Esophagus squamous epithelium (tissue), 5 donors: Measurements from ENCODE around the gene IDH3B. TPM values are rescaled to one million over a fixed set of nuclear protein-coding genes. Genes with fewer than 3 reads are reported as not detected.

Source experiments
- DNase-seq: peaks from one replicate; lab custom pipeline; 2025; lab: John Stamatoyannopoulos, UW
- H3K27ac ChIP-seq, 4 donors: fragments of 200-600 bp; sonication (generic); one replicate each; pipeline ENCODE4 v1.5.1; 2016 to 2019; ENCODE audit warnings: mild to moderate bottlenecking in 1 of 4
- H3K27me3 ChIP-seq, 4 donors: fragments of 200-600 bp; sonication (generic); 1 replicate in 3 of 4; 2 replicates in 1 of 4; pipeline versions ENCODE4 v1.5.1 to v1.6.0; 2017 to 2021; ENCODE audit warnings: antibody characterized with exemption in 1 of 4
- H3K36me3 ChIP-seq, 3 donors: fragments of 200-600 bp; sonication (generic); one replicate each; pipeline ENCODE4 v1.5.1; 2016 to 2019
- H3K4me1 ChIP-seq, 3 donors: fragments of 200-600 bp; sonication (generic); one replicate each; pipeline ENCODE4 v1.5.1; 2017 to 2019
- H3K4me3 ChIP-seq, 4 donors: fragments of 200-600 bp; sonication (generic); 1 replicate in 3 of 4; 2 replicates in 1 of 4; pipeline ENCODE4 v1.5.1; 2016 to 2019; ENCODE audit warnings: mild to moderate bottlenecking in 2 of 4, moderate library complexity in 1 of 4
- H3K9me3 ChIP-seq, 3 donors: fragments of 200-600 bp; sonication (generic); one replicate each; pipeline ENCODE4 v1.5.1; 2016 to 2019
- POLR2A ChIP-seq, 4 donors: fragments of 450-650 bp; IDR thresholded peaks; one replicate each; pipeline ENCODE4 v1.6.1; 2017; ENCODE audit warnings: antibody characterized with exemption in 4 of 4, mild to moderate bottlenecking in 4 of 4, moderate library complexity in 3 of 4
- WGBS, 2 donors: methylation state at CpG; one replicate each; pipeline ENCODE4 v1.1.5; 2018; 5-methylcytosine and 5-hydroxymethylcytosine counted together
- intact Hi-C: fragments of 100-400 bp; cut with DNase I; formaldehyde crosslinking; loops from one replicate; pipeline ENCODE4 v1.15.0; 2022
- total RNA-seq, 4 donors: library from RNA; depleted of rRNA; stranded (reverse); fragments of >200 nt; gene quantifications; one replicate each; pipeline ENCODE4 v1.1.0, GENCODE V29; 2016
- TF ChIP-seq, protein P1 (sequence below), 6 experiments: fragments of 450-650 bp in 4 of 6; fragments of 200-600 bp in 2 of 6; sonication (generic) in 2 of 6; IDR thresholded peaks; one replicate each; pipeline ENCODE4 v1.5.1; 2016 to 2019; ENCODE audit warnings: antibody characterized with exemption in 6 of 6, mild to moderate bottlenecking in 4 of 6, moderate library complexity in 4 of 6
- donor health status: DM: yes; HTN: yes; CAD: no.

The IDH3B gene
- total RNA-seq, 4 donors from 2014 or later = 77.4 to 136 (median 123) TPM

DNA sequence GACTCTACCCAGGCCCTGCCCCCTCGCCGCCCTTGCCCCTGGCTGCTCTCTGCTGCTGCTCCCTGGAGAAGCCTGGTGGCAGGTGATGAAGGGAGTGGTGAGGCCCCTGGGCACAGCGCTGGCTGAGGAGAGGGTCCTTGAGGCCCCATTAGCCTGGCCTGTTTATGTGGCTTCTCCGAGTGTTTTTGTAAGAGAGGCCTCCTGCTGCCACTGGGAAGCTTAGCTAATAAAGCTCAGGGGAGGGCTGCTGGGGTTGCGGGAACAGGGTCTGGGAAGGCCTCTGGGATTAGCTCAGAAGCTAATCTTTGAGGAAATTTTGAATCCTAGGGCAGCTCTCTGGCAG, 44.0 kb upstream of the IDH3B start:
- TF ChIP-seq POLR2A (IDR thresholded peaks at IDR 0.05) = no peak
- TF ChIP-seq, protein P1, sequence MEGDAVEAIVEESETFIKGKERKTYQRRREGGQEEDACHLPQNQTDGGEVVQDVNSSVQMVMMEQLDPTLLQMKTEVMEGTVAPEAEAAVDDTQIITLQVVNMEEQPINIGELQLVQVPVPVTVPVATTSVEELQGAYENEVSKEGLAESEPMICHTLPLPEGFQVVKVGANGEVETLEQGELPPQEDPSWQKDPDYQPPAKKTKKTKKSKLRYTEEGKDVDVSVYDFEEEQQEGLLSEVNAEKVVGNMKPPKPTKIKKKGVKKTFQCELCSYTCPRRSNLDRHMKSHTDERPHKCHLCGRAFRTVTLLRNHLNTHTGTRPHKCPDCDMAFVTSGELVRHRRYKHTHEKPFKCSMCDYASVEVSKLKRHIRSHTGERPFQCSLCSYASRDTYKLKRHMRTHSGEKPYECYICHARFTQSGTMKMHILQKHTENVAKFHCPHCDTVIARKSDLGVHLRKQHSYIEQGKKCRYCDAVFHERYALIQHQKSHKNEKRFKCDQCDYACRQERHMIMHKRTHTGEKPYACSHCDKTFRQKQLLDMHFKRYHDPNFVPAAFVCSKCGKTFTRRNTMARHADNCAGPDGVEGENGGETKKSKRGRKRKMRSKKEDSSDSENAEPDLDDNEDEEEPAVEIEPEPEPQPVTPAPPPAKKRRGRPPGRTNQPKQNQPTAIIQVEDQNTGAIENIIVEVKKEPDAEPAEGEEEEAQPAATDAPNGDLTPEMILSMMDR (IDR thresholded peaks at IDR 0.05) = no peak
- Histone ChIP-seq H3K36me3 (no peaks in the 10 kb centered on the region), H3K4me3 (no peak overlapping the region), H3K4me1 (no peaks in the 10 kb centered on the region), H3K9me3 (no peaks in the 10 kb centered on the region), H3K27ac (no peak overlapping the region), H3K27me3 (peaks cover 0 to 10% (median 0%) of the 10 kb centered on the region in 4 donors)
- WGBS, 2 donors = 96 to 100% methylated on average over 1 to 4 of the region's 5 CpGs
- intact Hi-C loops = no loop called here
- no peak for DNase-seq

DNA sequence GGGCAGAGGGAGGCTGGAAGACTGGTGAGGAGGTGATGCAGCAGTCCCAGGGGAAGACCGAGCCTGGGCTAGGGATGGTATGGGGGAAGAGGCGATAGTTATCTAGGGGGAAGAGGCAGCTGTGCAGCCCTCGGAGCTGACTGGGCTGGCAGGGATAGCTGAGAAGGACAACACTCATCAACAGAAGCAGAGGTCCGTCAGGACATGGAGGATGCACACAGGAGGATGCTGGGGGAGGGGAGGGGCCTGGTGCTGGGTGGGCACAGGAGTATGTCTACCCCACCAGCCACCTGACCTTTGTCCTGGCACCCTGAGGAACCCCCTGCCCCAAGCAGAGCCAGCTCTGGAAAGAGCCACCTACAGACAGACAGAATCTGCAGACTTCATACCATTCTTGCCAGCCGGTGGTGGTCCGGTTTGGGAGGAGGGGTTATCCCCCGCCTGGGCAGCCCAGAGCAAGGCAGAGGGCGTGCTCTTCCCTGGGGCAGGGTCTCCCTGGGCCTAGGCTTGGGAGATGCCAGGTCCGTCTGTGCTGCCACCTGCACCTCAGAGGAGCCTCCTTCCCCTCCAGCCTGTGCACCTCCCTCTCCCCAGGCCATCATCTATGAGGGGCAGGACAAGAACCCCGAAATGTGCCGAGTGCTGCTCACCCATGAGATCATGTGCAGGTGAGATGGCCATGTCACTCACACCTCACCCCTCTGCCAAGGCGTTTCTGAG, 43.5 kb upstream of the IDH3B start:
- no peak for DNase-seq
- intact Hi-C loops = no loop called here
- 64 to 76% methylated on average over 4 to 8 of the region's 12 CpGs for WGBS, 2 donors

DNA sequence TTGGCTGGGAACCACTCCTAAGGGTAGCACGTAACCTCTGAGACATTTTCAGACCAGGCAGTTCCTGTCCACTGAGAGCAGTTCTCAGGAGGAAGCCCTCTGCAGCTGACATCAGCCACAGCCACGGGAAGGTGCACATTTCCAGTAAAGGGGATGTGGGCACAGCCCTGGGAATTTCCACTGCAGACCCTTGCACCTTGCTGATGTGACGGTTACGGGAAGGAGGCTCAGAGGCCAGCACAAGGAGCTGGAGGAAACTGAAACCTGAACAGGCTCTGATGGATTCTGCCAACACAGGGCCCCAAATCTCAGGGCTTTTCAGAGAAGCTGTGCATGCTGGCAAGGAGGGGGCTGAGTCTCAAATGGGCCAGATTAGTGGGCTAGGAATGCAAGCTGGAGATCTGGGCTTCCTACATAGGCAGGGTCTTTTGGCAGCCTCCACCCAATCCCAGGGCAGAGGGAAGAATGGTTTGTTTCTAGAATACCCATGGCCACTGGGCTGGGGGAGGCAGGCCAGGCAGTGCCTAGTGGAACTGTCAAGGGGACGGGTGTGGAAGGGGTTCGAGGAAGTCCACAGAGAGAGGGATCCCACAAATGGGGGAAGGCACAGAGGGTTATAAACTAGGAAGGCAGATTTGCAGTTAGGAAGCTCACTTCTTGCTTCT, 42.8 kb upstream of the IDH3B start:
- WGBS, 2 donors = 70 to 80% methylated on average over 4 to 6 of the region's 6 CpGs
- DNase-seq = no peak
- no peak overlapping the region for H3K27ac ChIP-seq
- peaks cover 0 to 11% (median 0%) of the 10 kb centered on the region in 4 donors for H3K27me3 ChIP-seq
- intact Hi-C loops = no loop called here
- no peaks in the 10 kb centered on the region for H3K4me1 ChIP-seq
- no peaks in the 10 kb centered on the region for H3K36me3 ChIP-seq
- no peak overlapping the region for H3K4me3 ChIP-seq
- H3K9me3 ChIP-seq = no peaks in the 10 kb centered on the region
- TF ChIP-seq POLR2A (IDR thresholded peaks at IDR 0.05) = no peak
- TF ChIP-seq, protein P1 (IDR thresholded peaks at IDR 0.05) = no peak

More for the DNA sequence above, 43.5 kb upstream of the IDH3B start:
- H3K27ac ChIP-seq = no peak overlapping the region
- H3K27me3 ChIP-seq = peaks cover 0 to 10% (median 0%) of the 10 kb centered on the region in 4 donors
- H3K4me1 ChIP-seq = no peaks in the 10 kb centered on the region
- H3K4me3 ChIP-seq = no peak overlapping the region
- no peaks in the 10 kb centered on the region for H3K9me3 ChIP-seq
- no peaks in the 10 kb centered on the region for H3K36me3 ChIP-seq
- TF ChIP-seq, protein P1 (IDR thresholded peaks at IDR 0.05) = no peak
- no peak for TF ChIP-seq POLR2A (IDR thresholded peaks at IDR 0.05)

DNA sequence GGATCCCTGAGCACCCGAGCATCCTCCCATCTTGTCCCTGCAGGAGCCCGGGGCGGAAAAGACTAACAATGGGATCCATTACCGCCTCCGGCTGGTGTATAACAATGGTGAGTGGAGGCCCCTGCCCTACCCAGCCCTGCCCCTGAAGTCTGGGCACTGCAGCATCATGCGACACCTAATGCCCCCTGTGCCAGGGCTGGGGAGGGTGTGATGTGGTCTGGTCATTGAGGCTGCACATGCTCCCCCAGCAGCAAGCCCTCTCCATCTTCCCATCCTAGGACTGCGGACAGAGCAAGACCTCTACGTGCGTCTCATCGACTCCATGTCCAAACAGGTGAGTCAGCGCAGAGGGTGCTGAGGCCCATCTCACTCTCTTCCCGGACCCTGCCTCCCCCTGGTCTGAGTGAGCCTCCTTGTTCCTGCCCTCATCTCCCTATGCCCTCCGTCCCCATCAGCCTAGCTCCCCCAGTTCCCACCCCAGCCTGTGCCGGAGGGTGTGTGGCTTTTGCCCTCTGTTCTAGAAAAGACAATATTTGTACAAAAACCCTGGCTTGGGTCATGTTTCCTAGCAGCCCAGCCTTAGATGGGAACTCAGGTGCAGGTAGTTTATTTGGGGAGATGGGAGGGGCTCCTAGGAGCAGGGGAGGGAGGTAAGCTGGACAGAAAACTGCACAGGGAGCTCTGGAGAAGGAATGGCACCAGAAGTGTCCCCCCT, 42.1 kb upstream of the IDH3B start:
- intact Hi-C loops = no loop called here
- Histone ChIP-seq H3K4me1 (no peaks in the 10 kb centered on the region), H3K36me3 (no peaks in the 10 kb centered on the region), H3K9me3 (no peaks in the 10 kb centered on the region), H3K4me3 (no peak overlapping the region), H3K27me3 (peaks cover 0 to 17% (median 0%) of the 10 kb centered on the region in 4 donors), H3K27ac (no peak overlapping the region)
- DNase-seq = no peak
- WGBS, 2 donors = 85 to 91% methylated on average over 12 to 14 of the region's 14 CpGs
- TF ChIP-seq, protein P1 (IDR thresholded peaks at IDR 0.05) = no peak
- no peak for TF ChIP-seq POLR2A (IDR thresholded peaks at IDR 0.05)
